Right lobe of liver (tissue), 4 donors: ENCODE data around the gene CASD1.

Experiments
- CTCF ChIP-seq, 4 donors: fragments of 200-600 bp in 3 of 4; fragments of 450-650 bp in 1 of 4; IDR thresholded peaks; one replicate each; pipeline versions ENCODE4 v1.5.1 to v1.8.0; 2016 to 2022; ENCODE audit warnings: antibody characterized with exemption in 4 of 4, mild to moderate bottlenecking in 2 of 4
- POLR2A ChIP-seq: fragments of 450-650 bp; IDR thresholded peaks from one replicate; pipeline ENCODE4 v1.6.1; 2017; ENCODE audit warnings: antibody characterized with exemption, mild to moderate bottlenecking
- donor health status: DM: no; HTN: no; CAD: no.
- donor health status: DM: no; HTN: no; CAD: no.
- donor health status: DM: no; HTN: yes; CAD: no.

- TF ChIP-seq POLR2A = no peak
- no peak for TF ChIP-seq CTCF (IDR thresholded peaks at IDR 0.05)
Observed at GRCh38 chr7:94567396-94567795, 57.8 kb downstream of the CASD1 start.
